Measurements from ENCODE around the gene SLC12A5.

DNA sequence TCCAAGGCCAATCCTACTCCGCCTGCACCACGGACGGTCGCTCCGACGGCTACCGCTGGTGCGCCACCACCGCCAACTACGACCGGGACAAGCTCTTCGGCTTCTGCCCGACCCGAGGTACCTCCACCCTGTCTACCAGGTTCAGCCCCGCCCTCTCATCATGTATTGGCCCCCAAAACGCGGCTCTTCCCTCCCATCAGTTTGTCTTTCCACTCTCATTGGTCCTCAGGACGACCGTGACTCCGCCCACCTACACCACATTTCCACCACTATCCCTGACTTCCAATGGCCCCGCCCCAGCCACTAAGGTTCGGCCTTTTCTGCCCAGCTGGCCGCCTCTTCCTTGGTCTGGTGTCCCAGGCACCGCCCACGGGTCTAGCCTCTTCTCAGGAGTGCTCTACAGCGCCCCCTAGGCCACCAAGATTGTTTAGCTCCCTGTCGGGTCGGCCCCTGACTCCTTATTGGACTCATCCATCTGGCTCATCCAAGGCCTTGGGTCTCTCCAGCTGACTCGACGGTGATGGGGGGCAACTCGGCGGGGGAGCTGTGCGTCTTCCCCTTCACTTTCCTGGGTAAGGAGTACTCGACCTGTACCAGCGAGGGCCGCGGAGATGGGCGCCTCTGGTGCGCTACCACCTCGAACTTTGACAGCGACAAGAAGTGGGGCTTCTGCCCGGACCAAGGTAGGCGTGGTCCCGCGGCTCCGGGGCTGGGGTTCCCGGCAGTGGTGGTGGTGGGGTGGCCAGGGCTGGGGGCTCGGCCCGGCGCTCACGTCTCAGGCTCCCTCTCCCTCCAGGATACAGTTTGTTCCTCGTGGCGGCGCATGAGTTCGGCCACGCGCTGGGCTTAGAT is 17.2 kb upstream of the SLC12A5 start:
- TF ChIP-seq, protein P1, sequence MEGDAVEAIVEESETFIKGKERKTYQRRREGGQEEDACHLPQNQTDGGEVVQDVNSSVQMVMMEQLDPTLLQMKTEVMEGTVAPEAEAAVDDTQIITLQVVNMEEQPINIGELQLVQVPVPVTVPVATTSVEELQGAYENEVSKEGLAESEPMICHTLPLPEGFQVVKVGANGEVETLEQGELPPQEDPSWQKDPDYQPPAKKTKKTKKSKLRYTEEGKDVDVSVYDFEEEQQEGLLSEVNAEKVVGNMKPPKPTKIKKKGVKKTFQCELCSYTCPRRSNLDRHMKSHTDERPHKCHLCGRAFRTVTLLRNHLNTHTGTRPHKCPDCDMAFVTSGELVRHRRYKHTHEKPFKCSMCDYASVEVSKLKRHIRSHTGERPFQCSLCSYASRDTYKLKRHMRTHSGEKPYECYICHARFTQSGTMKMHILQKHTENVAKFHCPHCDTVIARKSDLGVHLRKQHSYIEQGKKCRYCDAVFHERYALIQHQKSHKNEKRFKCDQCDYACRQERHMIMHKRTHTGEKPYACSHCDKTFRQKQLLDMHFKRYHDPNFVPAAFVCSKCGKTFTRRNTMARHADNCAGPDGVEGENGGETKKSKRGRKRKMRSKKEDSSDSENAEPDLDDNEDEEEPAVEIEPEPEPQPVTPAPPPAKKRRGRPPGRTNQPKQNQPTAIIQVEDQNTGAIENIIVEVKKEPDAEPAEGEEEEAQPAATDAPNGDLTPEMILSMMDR (IDR thresholded peaks at IDR 0.05), result no peak
- TF ChIP-seq POLR2A (IDR thresholded peaks at IDR 0.05), result no peak

Data from gastroesophageal sphincter (tissue), 3 donors.